ENCODE data around the gene ZNF213.

The ZNF213 gene

DNA sequence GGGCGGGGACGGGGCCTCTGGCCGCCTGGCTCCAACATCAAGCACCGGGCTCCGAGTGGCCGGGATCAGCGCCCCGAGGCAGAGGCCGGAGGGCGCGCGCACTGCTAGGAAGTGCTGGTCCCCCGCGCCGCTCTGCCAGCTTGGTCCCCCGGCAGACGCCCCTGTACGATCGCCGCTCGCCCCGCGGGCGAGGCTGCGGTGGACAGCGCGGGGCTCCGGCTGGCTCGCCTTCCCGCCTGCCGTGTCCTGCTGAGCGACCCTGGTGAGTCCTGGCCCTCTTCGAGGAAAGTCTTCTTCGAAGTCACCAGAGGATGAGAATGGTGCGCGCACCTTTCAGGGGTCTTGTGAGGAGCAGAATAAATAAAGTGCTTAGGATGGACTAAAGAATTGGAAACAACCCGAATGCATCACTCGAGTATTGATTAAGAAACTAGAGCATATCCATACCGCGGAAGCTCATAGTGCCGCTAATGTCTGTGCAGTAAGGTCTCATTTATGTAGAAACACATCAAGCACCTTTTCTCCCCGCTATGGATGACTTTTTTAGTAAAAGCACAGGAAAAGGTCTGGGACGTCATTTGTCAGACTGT lies 392 bp downstream of the ZNF213 start:
- peak overlapping the region; percentile 90 for H3K27ac ChIP-seq (ENCODE audit: extremely low read depth, low read depth, low read length)
- peak overlapping the region; percentile 82 for H3K4me3 ChIP-seq (ENCODE audit: low read depth, low read length)
- POLR2A ChIA-PET, result interaction anchor here (0.6 to 3.4 kb wide), 28 partner anchors 9 to 1483 kb away, joined by 3 to 38 read pairs (median 6); partner anchors contain the start of genes KREMEN2, PKMYT1, TNFRSF12A and ZNF200
- H3K9me3 ChIP-seq (ENCODE audit: control insufficient read depth, insufficient read depth, low read depth, low read length), result no peaks in the 10 kb centered on the region
- 0 out of 2 replicates have a peak, but pooled peaks cover 3% of the 10 kb centered on the region for H3K4me1 ChIP-seq (ENCODE audit: control insufficient read depth, insufficient read depth, low read length)
- peaks cover 6 to 44% of the 10 kb centered on the region in 2 experiments; a peak in 2 of 3 replicates for H3K36me3 ChIP-seq (ENCODE audit: control insufficient read depth in 2 of 2, insufficient read depth in 1 of 2, low read length in 2 of 2)
- CTCF ChIA-PET, result interaction anchor here (0.9 to 1.6 kb wide), 7 partner anchors 14 to 103 kb away, joined by 3 to 7 read pairs (median 3); no protein-coding TSS in a partner anchor
- TF ChIP-seq ZNF837 (tag by site-specific recombination; IDR thresholded peaks at IDR 0.05) (no peak), GLIS2 (tag by site-specific recombination; IDR thresholded peaks at IDR 0.05) (no peak), ZBTB7A (tag by site-specific recombination; IDR thresholded peaks at IDR 0.05; ENCODE audit: low read depth) (no peak), KLF7 (tag by site-specific recombination; IDR thresholded peaks at IDR 0.05; ENCODE audit: borderline replicate concordance) (0 out of 2 replicates have a peak, but pooled peaks have one; percentile 56), TCF7L2 (IDR thresholded peaks at IDR 0.05; ENCODE audit: borderline replicate concordance, low read depth, low read length) (no peak), ZNF157 (tag by site-specific recombination; IDR thresholded peaks at IDR 0.05) (no peak), ZFP69B (tag by site-specific recombination; IDR thresholded peaks at IDR 0.05) (0 out of 2 replicates have a peak, but pooled peaks have one; percentile 33), BCL11A (tag by site-specific recombination; IDR thresholded peaks at IDR 0.05; ENCODE audit: low read depth) (no peak), ZNF623 (tag by site-specific recombination; IDR thresholded peaks at IDR 0.05) (no peak), ZSCAN23 (tag by site-specific recombination; IDR thresholded peaks at IDR 0.05) (no peak), ZFHX2 (tag by site-specific recombination; conservative IDR thresholded peaks at IDR 0.05) (no peak; the same call in 1 of the 2 replicates), KLF9 (tag by site-specific recombination; IDR thresholded peaks at IDR 0.05; ENCODE audit: low read depth) (peak; percentile 37; the same call in 1 of the 2 replicates), ZBTB8A (tag by site-specific recombination; IDR thresholded peaks at IDR 0.05) (peak; percentile 56; the same call in 1 of the 2 replicates), GLI2 (tag by site-specific recombination; IDR thresholded peaks at IDR 0.05; ENCODE audit: borderline replicate concordance, low read depth) (no peak), ZBTB48 (tag by site-specific recombination; IDR thresholded peaks at IDR 0.05) (peak; percentile 17; the same call in 1 of the 2 replicates), ZNF777 (tag by site-specific recombination; IDR thresholded peaks at IDR 0.05; ENCODE audit: borderline replicate concordance) (no peak), SCRT1 (tag by site-specific recombination; IDR thresholded peaks at IDR 0.05; ENCODE audit: borderline replicate concordance) (no peak), ZNF76 (tag by site-specific recombination; IDR thresholded peaks at IDR 0.05; ENCODE audit: borderline replicate concordance, low read depth) (no peak), ZNF292 (tag by site-specific recombination; IDR thresholded peaks at IDR 0.05; ENCODE audit: borderline replicate concordance, low read depth) (no peak), KLF1 (tag by site-specific recombination; IDR thresholded peaks at IDR 0.05) (no peak; the same call in 1 of the 2 replicates), ZNF132 (tag by site-specific recombination; IDR thresholded peaks at IDR 0.05; ENCODE audit: borderline replicate concordance) (no peak), ZFP37 (tag by site-specific recombination; IDR thresholded peaks at IDR 0.05) (0 out of 2 replicates have a peak, but pooled peaks have one; percentile 19)
- TF ChIP-seq, protein P1, sequence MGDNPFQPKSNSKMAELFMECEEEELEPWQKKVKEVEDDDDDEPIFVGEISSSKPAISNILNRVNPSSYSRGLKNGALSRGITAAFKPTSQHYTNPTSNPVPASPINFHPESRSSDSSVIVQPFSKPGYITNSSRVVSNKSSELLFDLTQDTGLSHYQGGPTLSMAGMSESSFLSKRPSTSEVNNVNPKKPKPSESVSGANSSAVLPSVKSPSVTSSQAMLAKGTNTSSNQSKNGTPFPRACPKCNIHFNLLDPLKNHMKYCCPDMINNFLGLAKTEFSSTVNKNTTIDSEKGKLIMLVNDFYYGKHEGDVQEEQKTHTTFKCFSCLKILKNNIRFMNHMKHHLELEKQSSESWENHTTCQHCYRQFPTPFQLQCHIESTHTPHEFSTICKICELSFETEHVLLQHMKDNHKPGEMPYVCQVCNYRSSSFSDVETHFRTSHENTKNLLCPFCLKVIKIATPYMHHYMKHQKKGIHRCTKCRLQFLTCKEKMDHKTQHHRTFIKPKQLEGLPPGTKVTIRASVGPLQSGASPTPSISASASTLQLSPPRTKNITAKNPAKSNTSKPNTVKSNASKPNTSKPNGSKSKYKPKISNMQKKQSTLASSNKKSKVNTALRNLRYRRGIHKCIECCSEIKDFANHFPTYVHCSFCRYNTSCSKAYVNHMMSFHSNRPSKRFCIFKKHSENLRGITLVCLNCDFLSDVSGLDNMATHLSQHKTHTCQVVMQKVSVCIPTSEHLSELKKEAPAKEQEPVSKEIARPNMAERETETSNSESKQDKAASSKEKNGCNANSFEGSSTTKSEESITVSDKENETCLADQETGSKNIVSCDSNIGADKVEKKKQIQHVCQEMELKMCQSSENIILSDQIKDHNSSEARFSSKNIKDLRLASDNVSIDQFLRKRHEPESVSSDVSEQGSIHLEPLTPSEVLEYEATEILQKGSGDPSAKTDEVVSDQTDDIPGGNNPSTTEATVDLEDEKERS (tag by site-specific recombination; IDR thresholded peaks at IDR 0.05), result no peak
- TF ChIP-seq, protein P2, sequence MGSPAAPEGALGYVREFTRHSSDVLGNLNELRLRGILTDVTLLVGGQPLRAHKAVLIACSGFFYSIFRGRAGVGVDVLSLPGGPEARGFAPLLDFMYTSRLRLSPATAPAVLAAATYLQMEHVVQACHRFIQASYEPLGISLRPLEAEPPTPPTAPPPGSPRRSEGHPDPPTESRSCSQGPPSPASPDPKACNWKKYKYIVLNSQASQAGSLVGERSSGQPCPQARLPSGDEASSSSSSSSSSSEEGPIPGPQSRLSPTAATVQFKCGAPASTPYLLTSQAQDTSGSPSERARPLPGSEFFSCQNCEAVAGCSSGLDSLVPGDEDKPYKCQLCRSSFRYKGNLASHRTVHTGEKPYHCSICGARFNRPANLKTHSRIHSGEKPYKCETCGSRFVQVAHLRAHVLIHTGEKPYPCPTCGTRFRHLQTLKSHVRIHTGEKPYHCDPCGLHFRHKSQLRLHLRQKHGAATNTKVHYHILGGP (tag by site-specific recombination; IDR thresholded peaks at IDR 0.05), result peak; percentile 47; the same call in 1 of the 2 replicates
- TF ChIP-seq, protein P3, sequence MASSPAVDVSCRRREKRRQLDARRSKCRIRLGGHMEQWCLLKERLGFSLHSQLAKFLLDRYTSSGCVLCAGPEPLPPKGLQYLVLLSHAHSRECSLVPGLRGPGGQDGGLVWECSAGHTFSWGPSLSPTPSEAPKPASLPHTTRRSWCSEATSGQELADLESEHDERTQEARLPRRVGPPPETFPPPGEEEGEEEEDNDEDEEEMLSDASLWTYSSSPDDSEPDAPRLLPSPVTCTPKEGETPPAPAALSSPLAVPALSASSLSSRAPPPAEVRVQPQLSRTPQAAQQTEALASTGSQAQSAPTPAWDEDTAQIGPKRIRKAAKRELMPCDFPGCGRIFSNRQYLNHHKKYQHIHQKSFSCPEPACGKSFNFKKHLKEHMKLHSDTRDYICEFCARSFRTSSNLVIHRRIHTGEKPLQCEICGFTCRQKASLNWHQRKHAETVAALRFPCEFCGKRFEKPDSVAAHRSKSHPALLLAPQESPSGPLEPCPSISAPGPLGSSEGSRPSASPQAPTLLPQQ (tag by site-specific recombination; IDR thresholded peaks at IDR 0.05), result peak; percentile 63
- TF ChIP-seq, protein P4, sequence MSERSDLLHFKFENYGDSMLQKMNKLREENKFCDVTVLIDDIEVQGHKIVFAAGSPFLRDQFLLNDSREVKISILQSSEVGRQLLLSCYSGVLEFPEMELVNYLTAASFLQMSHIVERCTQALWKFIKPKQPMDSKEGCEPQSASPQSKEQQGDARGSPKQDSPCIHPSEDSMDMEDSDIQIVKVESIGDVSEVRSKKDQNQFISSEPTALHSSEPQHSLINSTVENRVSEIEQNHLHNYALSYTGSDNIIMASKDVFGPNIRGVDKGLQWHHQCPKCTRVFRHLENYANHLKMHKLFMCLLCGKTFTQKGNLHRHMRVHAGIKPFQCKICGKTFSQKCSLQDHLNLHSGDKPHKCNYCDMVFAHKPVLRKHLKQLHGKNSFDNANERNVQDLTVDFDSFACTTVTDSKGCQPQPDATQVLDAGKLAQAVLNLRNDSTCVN (tag by site-specific recombination; optimal IDR thresholded peaks at IDR 0.05), result peak; percentile 75
- TF ChIP-seq, protein P5, sequence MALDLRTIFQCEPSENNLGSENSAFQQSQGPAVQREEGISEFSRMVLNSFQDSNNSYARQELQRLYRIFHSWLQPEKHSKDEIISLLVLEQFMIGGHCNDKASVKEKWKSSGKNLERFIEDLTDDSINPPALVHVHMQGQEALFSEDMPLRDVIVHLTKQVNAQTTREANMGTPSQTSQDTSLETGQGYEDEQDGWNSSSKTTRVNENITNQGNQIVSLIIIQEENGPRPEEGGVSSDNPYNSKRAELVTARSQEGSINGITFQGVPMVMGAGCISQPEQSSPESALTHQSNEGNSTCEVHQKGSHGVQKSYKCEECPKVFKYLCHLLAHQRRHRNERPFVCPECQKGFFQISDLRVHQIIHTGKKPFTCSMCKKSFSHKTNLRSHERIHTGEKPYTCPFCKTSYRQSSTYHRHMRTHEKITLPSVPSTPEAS (tag by site-specific recombination; IDR thresholded peaks at IDR 0.05), result no peak

Data from HEK293 (cell line).